ENCODE results near the gene SLC39A12. TPM values are rescaled to one million over a fixed set of nuclear protein-coding genes. Genes with fewer than 3 reads are reported as not detected.

SLC39A12 gene
- polyA plus RNA-seq (2012; ENCODE audit: insufficient read depth, insufficient read length, low read depth), result not detected

- Histone ChIP-seq H3K4me1 (no peaks in the 10 kb centered on the region), H3K36me3 (no peaks in the 10 kb centered on the region), H3K27me3 (peaks cover 3% of the 10 kb centered on the region; the same call in 1 of the 2 replicates), H3K9me3 (no peaks in the 10 kb centered on the region), H3K4me3 (ENCODE audit: low read depth, low read length) (no peak within 1 kb of the TSS)
- no peak for TF ChIP-seq CTCF (IDR thresholded peaks at IDR 0.05; ENCODE audit: low read depth, low read length)
- DNase-seq, result no peak
These were observed at the start of gene SLC39A12 for GRCh38 chr10:17951868-17952371. SLC39A12 (plus strand) TSS chr10:17951918; CDS start chr10:17953277, 1,359 bp downstream.

- DNase-seq, result no peak
- Histone ChIP-seq H3K4me3 (ENCODE audit: low read depth, low read length) (no peak overlapping the region), H3K27me3 (peaks cover 4% of the 10 kb centered on the region; the same call in 1 of the 2 replicates), H3K36me3 (no peaks in the 10 kb centered on the region), H3K9me3 (no peaks in the 10 kb centered on the region), H3K4me1 (peaks cover 3% of the 10 kb centered on the region; the same call in 1 of the 2 replicates)
- TF ChIP-seq CTCF (IDR thresholded peaks at IDR 0.05; ENCODE audit: low read depth, low read length), result no peak
These were observed 47.2 kb upstream of the SLC39A12 start for GRCh38 chr10:17904564-17904963.

- H3K9me3 ChIP-seq, result no peaks in the 10 kb centered on the region
- DNase-seq, result no peak
These were observed 46.2 kb upstream of the SLC39A12 start for GRCh38 chr10:17905491-17905890.

GRCh38 chr10:17906002-17906401, 45.7 kb upstream of the SLC39A12 start:
- TF ChIP-seq CTCF (IDR thresholded peaks at IDR 0.05; ENCODE audit: low read depth, low read length), result no peak
- no peak for DNase-seq
- H3K4me1 ChIP-seq, result peaks cover 3% of the 10 kb centered on the region; the same call in 1 of the 2 replicates
- H3K36me3 ChIP-seq, result no peaks in the 10 kb centered on the region
- no peak overlapping the region for H3K4me3 ChIP-seq (ENCODE audit: low read depth, low read length)
- H3K27me3 ChIP-seq, result peaks cover 4% of the 10 kb centered on the region; the same call in 1 of the 2 replicates
- H3K9me3 ChIP-seq, result no peaks in the 10 kb centered on the region

More at GRCh38 chr10:17905491-17905890, 46.2 kb upstream of the SLC39A12 start:
- no peak overlapping the region for H3K4me3 ChIP-seq (ENCODE audit: low read depth, low read length)
- H3K4me1 ChIP-seq, result peaks cover 3% of the 10 kb centered on the region; the same call in 1 of the 2 replicates
- no peaks in the 10 kb centered on the region for H3K36me3 ChIP-seq
- TF ChIP-seq CTCF (IDR thresholded peaks at IDR 0.05; ENCODE audit: low read depth, low read length), result no peak
- peaks cover 4% of the 10 kb centered on the region; the same call in 1 of the 2 replicates for H3K27me3 ChIP-seq

GRCh38 chr10:17907641-17908040, 44.1 kb upstream of the SLC39A12 start:
- peaks cover 3% of the 10 kb centered on the region; the same call in 1 of the 2 replicates for H3K4me1 ChIP-seq

More at GRCh38 chr10:17907641-17908040, 44.1 kb upstream of the SLC39A12 start:
- Histone ChIP-seq H3K27me3 (peaks cover 4% of the 10 kb centered on the region; the same call in 1 of the 2 replicates), H3K4me3 (ENCODE audit: low read depth, low read length) (peak overlapping the region; percentile 45), H3K9me3 (no peaks in the 10 kb centered on the region), H3K36me3 (no peaks in the 10 kb centered on the region)
- TF ChIP-seq CTCF (IDR thresholded peaks at IDR 0.05; ENCODE audit: low read depth, low read length), result no peak
- DNase-seq, result no peak

All from BE2C (cell line).